C4-2B (cell line): ENCODE results near the gene PMPCA.

Experiments used
- CTCF ChIP-seq: fragments of 450-650 bp; conservative IDR thresholded peaks from 2 replicates; pipeline ENCODE4 v1.5.1; 2017; ENCODE audit warnings: mild to moderate bottlenecking
- ZFX ChIP-seq: fragments of 450-650 bp; IDR thresholded peaks from 2 replicates; pipeline ENCODE4 v1.6.1; 2017

- no peak for TF ChIP-seq CTCF
- no peak for TF ChIP-seq ZFX
Observed at GRCh38 chr9:136429075-136429628, 18.7 kb downstream of the PMPCA start.
